Heart left ventricle (tissue), 13 donors: ENCODE measurements around the gene TTLL7.

Experiments used
- CTCF ChIP-seq, 12 donors: fragments of 200-600 bp; sonication (generic) in 4 of 12; IDR thresholded peaks; one replicate each; pipeline versions ENCODE4 v1.5.0 to v1.8.0; 2018 to 2022; ENCODE audit warnings: antibody characterized with exemption in 12 of 12, mild to moderate bottlenecking in 5 of 12
- POLR2A ChIP-seq, 2 donors: fragments of 450-650 bp; IDR thresholded peaks; one replicate each; pipeline ENCODE4 v1.6.1; 2017; ENCODE audit warnings: antibody characterized with exemption in 2 of 2, mild to moderate bottlenecking in 2 of 2, moderate library complexity in 2 of 2
- donor health status: ischemic (EF 13 %, LVEDD 7.1; RV severe dilation, severe dysfunction).
- donor health status: DM: no; HTN: yes; CAD: no.
- donor health status: DM: no; HTN: no; CAD: no.
- donor health status: ischemic (EF 25% LVEDD 6.9; RV normal size, moderate dysfunction).
- donor health status: ischemic (EF 25% LVEDD 5.7; RV mildly dilated, moderate dysfunction).
- donor health status: ischemic (EF 35%, LVEDD 5.7; RV mildly dilated, moderate dysfunction).
- donor health status: nonischemic (EF 11% LVEDD 7.7; RV severe dilation, severe dysfunction).
- donor health status: DM: yes; HTN: yes; CAD: no.
- donor health status: PGD.
- donor health status: ischemic (EF 29% LVEDD 5.4; RV normal size, mild dysfunction).
- donor health status: nonischemic (EF 23%, LVEDD 6.1; RV moderate dilation, normal function).

- TF ChIP-seq POLR2A (IDR thresholded peaks at IDR 0.05) (no peak), CTCF (IDR thresholded peaks at IDR 0.05) (no peak)
These were observed 142.6 kb downstream of the TTLL7 start for GRCh38 chr1:83856381-83856780.
